K562 (cell line): ENCODE results near the gene CFAP97D2. TPM values are rescaled to one million over a fixed set of nuclear protein-coding genes. Genes with fewer than 3 reads are reported as not detected.
A peak's percentile ranks its signal among the peaks of the same experiment; 100 is the strongest.

Experiments used
- CAMTA2 ChIP-seq: fragments of 250-450 bp; sonication (Bioruptor Pico); conservative IDR thresholded peaks from 2 replicates; pipeline ENCODE4 v1.5.1; 2022
- CSDE1 ChIP-seq, 2 experiments: fragments of 450-650 bp; IDR thresholded peaks; 2 replicates each; pipeline ENCODE4 v1.6.1; 2016; ENCODE audit warnings: mild to moderate bottlenecking in 1 of 2
- DPF2 ChIP-seq: fragments of 450-650 bp; IDR thresholded peaks from 2 replicates; pipeline ENCODE4 v1.6.1; 2016
- EP300 ChIP-seq: IDR thresholded peaks from 2 replicates; pipeline ENCODE4 v1.6.1; 2012; ENCODE audit warnings: low read length, improper control_type of control experiment
- GABPB1 ChIP-seq: sonication (generic); formaldehyde crosslinking; IDR thresholded peaks from 2 replicates; pipeline ENCODE4 v1.8.0; 2022; ENCODE audit warnings: mild to moderate bottlenecking, missing genetic modification reagents
- GATA2 ChIP-seq: sonication (generic); formaldehyde crosslinking; IDR thresholded peaks from 2 replicates; pipeline ENCODE4 v1.4.0; 2020; ENCODE audit warnings: mild to moderate bottlenecking, missing genetic modification reagents
- HDAC3 ChIP-seq: fragments of 450-650 bp; IDR thresholded peaks from 2 replicates; pipeline ENCODE4 v1.6.1; 2018; ENCODE audit warnings: borderline replicate concordance, mild to moderate bottlenecking, moderate library complexity; ENCODE audit not compliant: partially characterized antibody
- MEF2D ChIP-seq: conservative IDR thresholded peaks from 2 replicates; pipeline ENCODE4 v1.6.1; 2016; ENCODE audit warnings: low read depth, missing genetic modification characterization, missing compliant biosample characterization
- NONO ChIP-seq, 2 experiments: fragments of 200-400 bp in 1 of 2; fragments of 450-650 bp in 1 of 2; formaldehyde crosslinking in 1 of 2; IDR thresholded peaks; 2 replicates each; pipeline ENCODE4 v1.6.1; 2017; ENCODE audit warnings: low read depth in 2 of 2, mild to moderate bottlenecking in 2 of 2, moderate library complexity in 2 of 2, low read length in 1 of 2
- PRDM10 ChIP-seq: fragments of 450-650 bp; IDR thresholded peaks from 2 replicates; pipeline ENCODE4 v1.6.1; 2018; ENCODE audit not compliant: partially characterized antibody
- TEAD4 ChIP-seq, 2 experiments: sonication (generic) in 1 of 2; formaldehyde crosslinking in 1 of 2; IDR thresholded peaks; 2 replicates each; pipeline versions ENCODE4 v1.6.1 to v1.8.0; 2012 to 2022; ENCODE audit warnings: borderline replicate concordance in 1 of 2, inconsistent platforms in 1 of 2, low read length in 1 of 2, mild to moderate bottlenecking in 1 of 2, missing genetic modification reagents in 1 of 2
- TFAP4 ChIP-seq: sonication (generic); formaldehyde crosslinking; IDR thresholded peaks from 2 replicates; pipeline ENCODE4 v1.8.0; 2022; ENCODE audit warnings: missing genetic modification reagents, mild to moderate bottlenecking, moderate library complexity, borderline replicate concordance
- polyA plus RNA-seq, 8 experiments: library from polyadenylated mRNA; depleted of rRNA in 4 of 8; stranded (reverse) in 5 of 8; unstranded in 3 of 8; fragments of >200 nt; fragmentation: Nextera tagmentation in 2 of 8; fragmentation: Illumina TruSeq in 1 of 8; extraction: Ambion mirVana in 2 of 8; extraction: Trizol in 1 of 8; gene quantifications; 2 replicates each; pipeline versions ENCODE4 v1.2.1 to v1.2.3, GENCODE V29; 2011 to 2014; ENCODE audit warnings: inconsistent platforms in 1 of 8, missing spikeins in 1 of 8
- total RNA-seq, 7 experiments: library from RNA; depleted of rRNA in 6 of 7; stranded (reverse); fragments of >200 nt in 6 of 7; fragmentation: Illumina TruSeq in 2 of 7; extraction: Trizol in 2 of 7; gene quantifications; 2 replicates each; pipeline versions ENCODE4 v1.2.1 to v1.2.3, GENCODE V29; 2011 to 2021; ENCODE audit warnings: low replicate concordance in 1 of 7
- TF ChIP-seq, protein P1 (sequence below): IDR thresholded peaks from 3 replicates; pipeline ENCODE4 v1.6.1; 2011; ENCODE audit warnings: borderline replicate concordance, mild to moderate bottlenecking, moderate library complexity; ENCODE audit not compliant: insufficient read length; ENCODE audit errors: extremely low read depth
- TF ChIP-seq, protein P2 (sequence below), 3 experiments: fragments of 200-800 bp in 1 of 3; fragments of 250-450 bp in 1 of 3; fragments of 450-650 bp in 1 of 3; sonication (Bioruptor Pico) in 1 of 3; sonication (Bioruptor generic) in 1 of 3; formaldehyde crosslinking in 1 of 3; IDR thresholded peaks; 2 replicates each; pipeline versions ENCODE4 v1.6.1 to v1.8.0; 2016 to 2022; ENCODE audit warnings: mild to moderate bottlenecking in 2 of 3, missing genetic modification characterization in 2 of 3, missing compliant biosample characterization in 1 of 3, moderate library complexity in 1 of 3

CFAP97D2 gene
- total and polyA plus RNA-seq, 9 of the 15 experiments (the other 6 are each of a cell fraction or from before 2014, with no cell fraction given), result not detected

DNA sequence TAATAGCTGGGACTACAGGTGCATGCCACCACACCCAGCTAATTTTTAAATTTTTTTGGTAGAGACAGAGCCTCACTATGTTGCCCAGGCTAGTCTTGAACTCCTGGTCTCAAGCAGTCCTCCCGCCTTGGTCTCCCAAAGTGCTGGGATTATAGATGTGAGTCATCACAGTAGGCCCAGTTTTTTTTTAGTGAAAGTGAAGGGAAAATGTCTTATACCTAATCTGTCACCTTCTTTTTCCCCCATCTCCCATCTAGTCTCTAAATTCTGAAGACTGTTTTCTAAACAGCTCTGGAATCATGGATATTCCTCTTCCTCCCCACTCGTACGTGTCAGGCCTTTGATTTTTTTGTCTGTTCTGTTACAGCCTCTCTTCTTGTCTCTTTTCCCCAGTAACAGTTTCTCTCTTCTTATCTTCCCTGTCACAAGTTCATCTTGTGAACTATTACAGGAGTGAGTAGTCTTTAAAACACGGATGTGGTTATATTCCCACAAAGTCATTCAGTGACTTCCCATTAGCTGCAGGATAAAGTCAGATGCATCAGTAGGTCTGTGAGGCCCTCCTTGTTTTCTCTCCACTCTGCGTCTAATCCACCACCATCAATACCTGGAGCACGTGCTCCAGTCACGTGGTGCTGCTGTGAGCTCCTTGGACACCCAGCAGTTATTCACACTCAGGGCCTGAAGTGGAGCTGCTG lies 58.5 kb downstream of the CFAP97D2 start (continued):
- TF ChIP-seq, protein P1, sequence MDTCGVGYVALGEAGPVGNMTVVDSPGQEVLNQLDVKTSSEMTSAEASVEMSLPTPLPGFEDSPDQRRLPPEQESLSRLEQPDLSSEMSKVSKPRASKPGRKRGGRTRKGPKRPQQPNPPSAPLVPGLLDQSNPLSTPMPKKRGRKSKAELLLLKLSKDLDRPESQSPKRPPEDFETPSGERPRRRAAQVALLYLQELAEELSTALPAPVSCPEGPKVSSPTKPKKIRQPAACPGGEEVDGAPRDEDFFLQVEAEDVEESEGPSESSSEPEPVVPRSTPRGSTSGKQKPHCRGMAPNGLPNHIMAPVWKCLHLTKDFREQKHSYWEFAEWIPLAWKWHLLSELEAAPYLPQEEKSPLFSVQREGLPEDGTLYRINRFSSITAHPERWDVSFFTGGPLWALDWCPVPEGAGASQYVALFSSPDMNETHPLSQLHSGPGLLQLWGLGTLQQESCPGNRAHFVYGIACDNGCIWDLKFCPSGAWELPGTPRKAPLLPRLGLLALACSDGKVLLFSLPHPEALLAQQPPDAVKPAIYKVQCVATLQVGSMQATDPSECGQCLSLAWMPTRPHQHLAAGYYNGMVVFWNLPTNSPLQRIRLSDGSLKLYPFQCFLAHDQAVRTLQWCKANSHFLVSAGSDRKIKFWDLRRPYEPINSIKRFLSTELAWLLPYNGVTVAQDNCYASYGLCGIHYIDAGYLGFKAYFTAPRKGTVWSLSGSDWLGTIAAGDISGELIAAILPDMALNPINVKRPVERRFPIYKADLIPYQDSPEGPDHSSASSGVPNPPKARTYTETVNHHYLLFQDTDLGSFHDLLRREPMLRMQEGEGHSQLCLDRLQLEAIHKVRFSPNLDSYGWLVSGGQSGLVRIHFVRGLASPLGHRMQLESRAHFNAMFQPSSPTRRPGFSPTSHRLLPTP, result no peak
- TF ChIP-seq, protein P2, sequence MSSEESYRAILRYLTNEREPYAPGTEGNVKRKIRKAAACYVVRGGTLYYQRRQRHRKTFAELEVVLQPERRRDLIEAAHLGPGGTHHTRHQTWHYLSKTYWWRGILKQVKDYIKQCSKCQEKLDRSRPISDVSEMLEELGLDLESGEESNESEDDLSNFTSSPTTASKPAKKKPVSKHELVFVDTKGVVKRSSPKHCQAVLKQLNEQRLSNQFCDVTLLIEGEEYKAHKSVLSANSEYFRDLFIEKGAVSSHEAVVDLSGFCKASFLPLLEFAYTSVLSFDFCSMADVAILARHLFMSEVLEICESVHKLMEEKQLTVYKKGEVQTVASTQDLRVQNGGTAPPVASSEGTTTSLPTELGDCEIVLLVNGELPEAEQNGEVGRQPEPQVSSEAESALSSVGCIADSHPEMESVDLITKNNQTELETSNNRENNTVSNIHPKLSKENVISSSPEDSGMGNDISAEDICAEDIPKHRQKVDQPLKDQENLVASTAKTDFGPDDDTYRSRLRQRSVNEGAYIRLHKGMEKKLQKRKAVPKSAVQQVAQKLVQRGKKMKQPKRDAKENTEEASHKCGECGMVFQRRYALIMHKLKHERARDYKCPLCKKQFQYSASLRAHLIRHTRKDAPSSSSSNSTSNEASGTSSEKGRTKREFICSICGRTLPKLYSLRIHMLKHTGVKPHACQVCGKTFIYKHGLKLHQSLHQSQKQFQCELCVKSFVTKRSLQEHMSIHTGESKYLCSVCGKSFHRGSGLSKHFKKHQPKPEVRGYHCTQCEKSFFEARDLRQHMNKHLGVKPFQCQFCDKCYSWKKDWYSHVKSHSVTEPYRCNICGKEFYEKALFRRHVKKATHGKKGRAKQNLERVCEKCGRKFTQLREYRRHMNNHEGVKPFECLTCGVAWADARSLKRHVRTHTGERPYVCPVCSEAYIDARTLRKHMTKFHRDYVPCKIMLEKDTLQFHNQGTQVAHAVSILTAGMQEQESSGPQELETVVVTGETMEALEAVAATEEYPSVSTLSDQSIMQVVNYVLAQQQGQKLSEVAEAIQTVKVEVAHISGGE (CRISPR knock-in tag; IDR thresholded peaks at IDR 0.05), result peak in 1 of 3 experiments; percentile 45; a peak in 1 of 6 replicates
- TF ChIP-seq GABPB1, result peak; percentile 55; the same call in 1 of the 2 replicates
- no peak for TF ChIP-seq PRDM10
- no peak for TF ChIP-seq CAMTA2 (CRISPR knock-in tag)
- TF ChIP-seq NONO (IDR thresholded peaks at IDR 0.05; ENCODE audit: low read depth in 2 of 2, low read length in 1 of 2), result no peak
- peak; percentile 64; the same call in 1 of the 2 replicates for TF ChIP-seq GATA2 (CRISPR knock-in tag)
- TF ChIP-seq MEF2D (tag), result peak; percentile 74
- TF ChIP-seq TFAP4 (CRISPR knock-in tag), result peak; percentile 53; the same call in 1 of the 2 replicates
- TF ChIP-seq CSDE1 (IDR thresholded peaks at IDR 0.05), result 0 out of 4 replicates have a peak, but pooled peaks of 1 of the 2 experiments have one; percentile 21
- peak; percentile 65; the same call in 1 of the 2 replicates for TF ChIP-seq TEAD4 (IDR thresholded peaks at IDR 0.05; ENCODE audit: low read length)
- no peak for TF ChIP-seq TEAD4 (CRISPR knock-in tag; IDR thresholded peaks at IDR 0.05; ENCODE audit: borderline replicate concordance)
- peak; percentile 78 for TF ChIP-seq DPF2
- TF ChIP-seq HDAC3, result peak; percentile 30
- TF ChIP-seq EP300, result peak; percentile 58; the same call in 1 of the 2 replicates
